ENCODE data around the gene FYB2. TPM values are rescaled to one million over a fixed set of nuclear protein-coding genes. Genes with fewer than 3 reads are reported as not detected.

Gene FYB2
- polyA plus RNA-seq, 2 of the 4 experiments (the other 2 are of a cell fraction), result not detected

DNA sequence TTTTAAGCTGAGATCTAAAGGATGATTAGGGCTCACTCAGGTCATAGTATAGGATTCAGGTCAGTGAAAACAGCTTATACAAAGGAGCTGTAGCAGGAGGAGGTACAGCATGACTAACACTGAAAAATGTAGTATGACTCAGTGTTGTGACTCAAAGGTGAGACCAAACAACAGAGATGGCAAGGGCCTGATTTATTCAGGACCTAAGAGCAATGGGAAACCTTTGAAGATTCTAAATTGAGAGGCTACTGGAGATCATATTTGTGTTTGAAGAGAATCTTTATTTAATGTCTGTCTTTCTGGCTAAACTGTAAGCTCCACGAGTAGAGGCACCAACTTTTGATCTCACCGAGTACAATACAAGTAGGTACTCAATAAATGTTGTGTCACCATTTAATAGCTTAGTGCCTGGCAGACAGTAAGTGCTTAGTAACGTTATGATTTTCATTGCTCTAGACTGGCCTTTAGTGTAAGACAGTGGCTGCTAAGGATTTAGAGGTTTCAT is 130.6 kb downstream of the FYB2 start (continued):
- TF ChIP-seq RAD21 (conservative IDR thresholded peaks at IDR 0.05 in 1 of 2, IDR thresholded peaks at IDR 0.05 in 1 of 2) (peak in 1 of 2 experiments; percentile 7; a peak in 2 of 5 replicates), RFX5 (IDR thresholded peaks at IDR 0.05) (no peak), JUN (IDR thresholded peaks at IDR 0.05) (peak; percentile 89 to 93), RCOR1 (IDR thresholded peaks at IDR 0.05; ENCODE audit: low read depth, low read length) (no peak), POLR2A (IDR thresholded peaks at IDR 0.05; ENCODE audit: low read length) (no peak), NFE2L2 (conservative IDR thresholded peaks at IDR 0.05; ENCODE audit: low read length) (no peak), ZSCAN20 (CRISPR knock-in tag; IDR thresholded peaks at IDR 0.05) (no peak), HMGXB4 (CRISPR knock-in tag; IDR thresholded peaks at IDR 0.05; ENCODE audit: borderline replicate concordance) (no peak), ZFP36 (IDR thresholded peaks at IDR 0.05; ENCODE audit: borderline replicate concordance, partially characterized antibody) (no peak), CBX2 (IDR thresholded peaks at IDR 0.05; ENCODE audit: borderline replicate concordance, low read depth) (no peak), KDM1A (IDR thresholded peaks at IDR 0.05; ENCODE audit: low read depth) (no peak), HDAC2 (IDR thresholded peaks at IDR 0.05) (no peak), SMC3 (IDR thresholded peaks at IDR 0.05) (peak; percentile 29; the same call in 2 of the 3 replicates), ATOH8 (CRISPR knock-in tag; IDR thresholded peaks at IDR 0.05; ENCODE audit: low read depth) (no peak)
- TF ChIP-seq, protein P1, sequence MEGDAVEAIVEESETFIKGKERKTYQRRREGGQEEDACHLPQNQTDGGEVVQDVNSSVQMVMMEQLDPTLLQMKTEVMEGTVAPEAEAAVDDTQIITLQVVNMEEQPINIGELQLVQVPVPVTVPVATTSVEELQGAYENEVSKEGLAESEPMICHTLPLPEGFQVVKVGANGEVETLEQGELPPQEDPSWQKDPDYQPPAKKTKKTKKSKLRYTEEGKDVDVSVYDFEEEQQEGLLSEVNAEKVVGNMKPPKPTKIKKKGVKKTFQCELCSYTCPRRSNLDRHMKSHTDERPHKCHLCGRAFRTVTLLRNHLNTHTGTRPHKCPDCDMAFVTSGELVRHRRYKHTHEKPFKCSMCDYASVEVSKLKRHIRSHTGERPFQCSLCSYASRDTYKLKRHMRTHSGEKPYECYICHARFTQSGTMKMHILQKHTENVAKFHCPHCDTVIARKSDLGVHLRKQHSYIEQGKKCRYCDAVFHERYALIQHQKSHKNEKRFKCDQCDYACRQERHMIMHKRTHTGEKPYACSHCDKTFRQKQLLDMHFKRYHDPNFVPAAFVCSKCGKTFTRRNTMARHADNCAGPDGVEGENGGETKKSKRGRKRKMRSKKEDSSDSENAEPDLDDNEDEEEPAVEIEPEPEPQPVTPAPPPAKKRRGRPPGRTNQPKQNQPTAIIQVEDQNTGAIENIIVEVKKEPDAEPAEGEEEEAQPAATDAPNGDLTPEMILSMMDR (IDR thresholded peaks at IDR 0.05), result no peak

DNA sequence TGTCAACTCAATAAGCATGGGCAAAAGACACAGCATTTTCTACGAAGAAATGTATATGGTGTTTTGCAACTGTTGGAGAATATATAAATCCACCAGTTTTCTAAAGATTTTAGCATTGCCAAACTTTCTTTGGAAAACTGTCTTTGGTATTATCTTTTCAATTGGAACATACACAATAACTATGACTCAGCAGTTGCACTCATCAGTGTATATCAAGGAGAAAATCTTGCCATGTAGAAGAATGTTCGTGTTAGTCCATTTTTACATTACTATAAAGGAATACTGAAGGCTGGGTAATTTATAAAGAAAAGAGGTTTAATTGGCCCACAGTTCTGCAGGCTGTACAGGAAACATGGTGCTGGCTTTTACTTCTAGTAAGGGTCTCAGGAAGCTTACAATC is 133.0 kb downstream of the FYB2 start:
- Histone ChIP-seq H3K9me3 (no peaks in the 10 kb centered on the region), H3K4me1 (peaks cover 48% of the 10 kb centered on the region), H3K4me2 (peak overlapping the region; percentile 35; the same call in 2 of the 3 replicates), H3K27ac (peak overlapping the region; percentile 76 to 88), H3K4me3 (no peak overlapping the region)
- ATAC-seq (no peak), FAIRE-seq (no peak), DNase-seq (ENCODE audit: low read depth in 1 of 2, low spot score in 1 of 2) (peak in 1 of 2 experiments; percentile 5)
- ChIA-PET CTCF (no interaction called here), POLR2A (no interaction called here)
- TF ChIP-seq NFE2L2 (conservative IDR thresholded peaks at IDR 0.05; ENCODE audit: low read length) (peak; percentile 50; the same call in 1 of the 2 replicates), SMC3 (IDR thresholded peaks at IDR 0.05) (no peak), FOSB (CRISPR knock-in tag; IDR thresholded peaks at IDR 0.05) (no peak), MAFK (IDR thresholded peaks at IDR 0.05; ENCODE audit: partially characterized antibody) (peak; percentile 73), SREBF2 (IDR thresholded peaks at IDR 0.05) (no peak), MAZ (IDR thresholded peaks at IDR 0.05; ENCODE audit: borderline replicate concordance, low read depth, low read length) (no peak)
- 65% methylated on average over 2 of the region's 2 CpGs for WGBS (ENCODE audit: missing lambda C conversion rate)

- H3K4me1 ChIP-seq, result peaks cover 30% of the 10 kb centered on the region
- no peak overlapping the region for H3K27ac ChIP-seq
- ChIA-PET CTCF (no interaction called here), POLR2A (no interaction called here)
- DNase-seq (ENCODE audit: low read depth in 1 of 2, low spot score in 1 of 2) (no peak), ATAC-seq (no peak), FAIRE-seq (no peak)
- no peaks in the 10 kb centered on the region for H3K9me3 ChIP-seq
- H3K4me3 ChIP-seq, result no peak overlapping the region
- H3K4me2 ChIP-seq, result no peak overlapping the region
- TF ChIP-seq RFX5 (IDR thresholded peaks at IDR 0.05) (no peak), SREBF2 (IDR thresholded peaks at IDR 0.05) (no peak), PHF8 (IDR thresholded peaks at IDR 0.05; ENCODE audit: borderline replicate concordance, low read depth) (no peak)
Observed at GRCh38 chr1:56683569-56683968, 135.6 kb downstream of the FYB2 start.

All from A549 (cell line).